ENCODE data around the gene RGL1. TPM values are rescaled to one million over a fixed set of nuclear protein-coding genes. Genes with fewer than 3 reads are reported as not detected.
A peak's percentile ranks its signal among the peaks of the same experiment; 100 is the strongest.

Gene RGL1
- total RNA-seq, 1 experiment from 2014 or later, result 74.0 TPM

DNA sequence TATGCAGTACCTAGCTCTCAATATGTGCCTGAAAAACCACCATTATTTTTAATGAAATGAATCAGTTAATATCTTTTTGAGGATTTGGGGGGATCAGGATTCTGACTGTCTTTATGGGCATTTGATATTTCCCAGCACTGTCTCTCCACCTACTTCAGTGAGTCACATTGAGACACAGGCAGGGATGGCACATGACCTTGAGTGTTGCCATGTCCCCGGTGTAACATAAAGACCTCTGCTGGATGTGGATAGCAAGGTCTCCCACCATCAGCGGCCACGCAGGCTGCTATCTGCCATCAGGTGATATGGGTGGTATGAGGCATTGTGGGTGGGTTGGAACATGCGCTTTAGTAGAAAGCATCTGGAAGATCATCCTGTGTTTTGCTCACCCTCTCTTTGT, 103.2 kb downstream of the RGL1 start:
- CTCF ChIA-PET, result no interaction called here
- Histone ChIP-seq H3K9me3 (ENCODE audit: low read depth, low read length, poor library complexity, severe bottlenecking) (no peaks in the 10 kb centered on the region), H3K36me3 (ENCODE audit: insufficient read depth, low read length, poor library complexity, severe bottlenecking) (peaks cover 95% of the 10 kb centered on the region), H3K4me1 (ENCODE audit: insufficient read depth, low read length, poor library complexity, severe bottlenecking) (peaks cover 12% of the 10 kb centered on the region), H3K27ac (ENCODE audit: low read depth, low read length, poor library complexity, severe bottlenecking) (no peak overlapping the region), H3K27me3 (replicated peaks; ENCODE audit: insufficient read depth, low read depth, low read length, poor library complexity) (no peaks in the 10 kb centered on the region), H3K4me3 (ENCODE audit: low read depth, low read length, poor library complexity, severe bottlenecking) (no peak overlapping the region)
- DNase-seq (ENCODE audit: low spot score), result no peak
- POLR2A ChIA-PET (ENCODE audit: low non-redundant PET), result no interaction called here
- intact Hi-C loops (cut with micrococcal nuclease; ENCODE audit: unreplicated experiment), result no loop called here
- BruUV-seq (replicated peaks), result no TSS peak
- TF ChIP-seq, protein P1, sequence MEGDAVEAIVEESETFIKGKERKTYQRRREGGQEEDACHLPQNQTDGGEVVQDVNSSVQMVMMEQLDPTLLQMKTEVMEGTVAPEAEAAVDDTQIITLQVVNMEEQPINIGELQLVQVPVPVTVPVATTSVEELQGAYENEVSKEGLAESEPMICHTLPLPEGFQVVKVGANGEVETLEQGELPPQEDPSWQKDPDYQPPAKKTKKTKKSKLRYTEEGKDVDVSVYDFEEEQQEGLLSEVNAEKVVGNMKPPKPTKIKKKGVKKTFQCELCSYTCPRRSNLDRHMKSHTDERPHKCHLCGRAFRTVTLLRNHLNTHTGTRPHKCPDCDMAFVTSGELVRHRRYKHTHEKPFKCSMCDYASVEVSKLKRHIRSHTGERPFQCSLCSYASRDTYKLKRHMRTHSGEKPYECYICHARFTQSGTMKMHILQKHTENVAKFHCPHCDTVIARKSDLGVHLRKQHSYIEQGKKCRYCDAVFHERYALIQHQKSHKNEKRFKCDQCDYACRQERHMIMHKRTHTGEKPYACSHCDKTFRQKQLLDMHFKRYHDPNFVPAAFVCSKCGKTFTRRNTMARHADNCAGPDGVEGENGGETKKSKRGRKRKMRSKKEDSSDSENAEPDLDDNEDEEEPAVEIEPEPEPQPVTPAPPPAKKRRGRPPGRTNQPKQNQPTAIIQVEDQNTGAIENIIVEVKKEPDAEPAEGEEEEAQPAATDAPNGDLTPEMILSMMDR (conservative IDR thresholded peaks at IDR 0.05; ENCODE audit: low read depth, low read length), result no peak

DNA sequence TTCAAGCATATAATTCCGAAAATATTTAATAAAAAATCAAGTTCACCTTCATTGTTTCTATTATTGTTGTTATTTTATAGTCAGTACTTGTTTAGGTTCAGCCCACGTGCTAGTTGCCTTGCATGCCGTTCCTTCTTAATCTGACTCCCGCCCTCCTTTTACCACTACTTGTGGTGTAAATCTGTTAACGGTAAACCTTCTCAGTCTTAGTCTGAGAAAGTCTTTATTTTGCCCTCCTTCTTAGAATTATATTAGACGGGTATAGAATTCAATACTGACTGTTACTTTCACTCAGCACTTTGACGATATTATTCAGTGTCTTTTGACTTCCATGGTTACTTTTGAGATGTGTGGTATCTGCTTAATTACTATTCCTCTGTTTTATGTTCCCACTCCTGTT, 104.8 kb downstream of the RGL1 start:
- H3K36me3 ChIP-seq (ENCODE audit: insufficient read depth, low read length, poor library complexity, severe bottlenecking), result peaks cover 98% of the 10 kb centered on the region
- peak overlapping the region; percentile 30 for H3K27ac ChIP-seq (ENCODE audit: low read depth, low read length, poor library complexity, severe bottlenecking)
- ChIA-PET POLR2A (ENCODE audit: low non-redundant PET) (no interaction called here), CTCF (no interaction called here)
- no peak for TF ChIP-seq EZH2 (IDR thresholded peaks at IDR 0.05; ENCODE audit: borderline replicate concordance, low read depth, low read length, poor library complexity, severe bottlenecking)
- TF ChIP-seq, protein P1 (conservative IDR thresholded peaks at IDR 0.05; ENCODE audit: low read depth, low read length), result no peak
- intact Hi-C loops (cut with micrococcal nuclease; ENCODE audit: unreplicated experiment), result no loop called here
- DNase-seq (ENCODE audit: low spot score), result no peak
- H3K4me1 ChIP-seq (ENCODE audit: insufficient read depth, low read length, poor library complexity, severe bottlenecking), result peaks cover 26% of the 10 kb centered on the region
- H3K27me3 ChIP-seq (replicated peaks; ENCODE audit: insufficient read depth, low read depth, low read length, poor library complexity), result no peaks in the 10 kb centered on the region
- no TSS peak for BruUV-seq (replicated peaks)
- no peaks in the 10 kb centered on the region for H3K9me3 ChIP-seq (ENCODE audit: low read depth, low read length, poor library complexity, severe bottlenecking)
- no peak overlapping the region for H3K4me3 ChIP-seq (ENCODE audit: low read depth, low read length, poor library complexity, severe bottlenecking)

DNA sequence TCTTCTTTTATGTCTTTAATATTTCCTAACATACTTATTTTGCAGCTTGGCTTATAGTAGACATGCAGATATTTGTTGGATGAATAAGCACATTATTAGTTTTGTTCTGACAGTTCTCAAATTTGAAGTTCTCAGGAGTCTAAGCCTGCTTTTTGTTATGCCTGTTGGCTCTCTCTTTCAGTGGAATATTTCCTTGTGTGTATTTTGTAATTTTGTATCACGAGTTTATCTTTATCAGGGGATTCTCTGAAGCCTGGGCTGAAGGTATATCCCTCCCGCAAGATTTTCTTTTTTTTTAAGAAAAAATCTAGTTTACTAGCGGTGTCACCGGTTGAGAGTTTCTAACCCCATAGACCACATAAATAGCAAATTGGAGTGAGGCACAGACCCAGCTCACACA, 105.9 kb downstream of the RGL1 start:
- intact Hi-C loops (cut with micrococcal nuclease; ENCODE audit: unreplicated experiment), result no loop called here
- no peaks in the 10 kb centered on the region for H3K9me3 ChIP-seq (ENCODE audit: low read depth, low read length, poor library complexity, severe bottlenecking)
- BruUV-seq (replicated peaks), result no TSS peak
- POLR2A ChIA-PET (ENCODE audit: low non-redundant PET), result no interaction called here
- H3K27ac ChIP-seq (ENCODE audit: low read depth, low read length, poor library complexity, severe bottlenecking), result peak overlapping the region; percentile 45
- CTCF ChIA-PET, result no interaction called here
- no peak overlapping the region for H3K4me3 ChIP-seq (ENCODE audit: low read depth, low read length, poor library complexity, severe bottlenecking)
- no peaks in the 10 kb centered on the region for H3K27me3 ChIP-seq (replicated peaks; ENCODE audit: insufficient read depth, low read depth, low read length, poor library complexity)
- peaks cover 86% of the 10 kb centered on the region for H3K36me3 ChIP-seq (ENCODE audit: insufficient read depth, low read length, poor library complexity, severe bottlenecking)
- peaks cover 38% of the 10 kb centered on the region for H3K4me1 ChIP-seq (ENCODE audit: insufficient read depth, low read length, poor library complexity, severe bottlenecking)
- TF ChIP-seq, protein P1 (conservative IDR thresholded peaks at IDR 0.05; ENCODE audit: low read depth, low read length), result no peak
- no peak for TF ChIP-seq EZH2 (IDR thresholded peaks at IDR 0.05; ENCODE audit: borderline replicate concordance, low read depth, low read length, poor library complexity, severe bottlenecking)
- DNase-seq (ENCODE audit: low spot score), result no peak

Measured in A673 (cell line).